AG08396 (cell line): ENCODE measurements around the gene BRINP3.

Source experiments
- DNase-seq: peaks from one replicate; pipeline ENCODE4 v3.0.0; 2012; ENCODE audit warnings: low spot score, mixed read lengths

BRINP3 gene

GRCh38 chr1:190104961-190105360 is 372.7 kb downstream of the BRINP3 start:
- no peak for DNase-seq

- DNase-seq = no peak
Measured at GRCh38 chr1:190102757-190103326, 374.8 kb downstream of the BRINP3 start.

- no peak for DNase-seq
Measured at GRCh38 chr1:190101756-190102155, 375.9 kb downstream of the BRINP3 start.

GRCh38 chr1:190098756-190099155 is 378.9 kb downstream of the BRINP3 start:
- DNase-seq = no peak

- DNase-seq = no peak
Measured at GRCh38 chr1:190098107-190098506, 379.6 kb downstream of the BRINP3 start.

- DNase-seq = no peak
Measured at GRCh38 chr1:190095596-190095995, 382.1 kb downstream of the BRINP3 start.

- no peak for DNase-seq
Measured at GRCh38 chr1:190084552-190084951, 393.1 kb downstream of the BRINP3 start.

GRCh38 chr1:190068304-190068703 is 409.4 kb downstream of the BRINP3 start:
- DNase-seq = no peak

- peak; percentile 5 for DNase-seq
Measured at GRCh38 chr1:190067592-190067991, 410.1 kb downstream of the BRINP3 start.

GRCh38 chr1:190066011-190066410 is 411.7 kb downstream of the BRINP3 start:
- no peak for DNase-seq

GRCh38 chr1:190049314-190049713 is 428.4 kb downstream of the BRINP3 start:
- DNase-seq = no peak
